ENCODE data around the gene NADK. TPM values are rescaled to one million over a fixed set of nuclear protein-coding genes. Genes with fewer than 3 reads are reported as not detected.

NADK gene
- total and polyA plus RNA-seq, 12 donors: 15.2 to 40.2 (median 22.6) TPM

- Histone ChIP-seq H3K9me3 (no peaks in the 10 kb centered on the region), H3K27me3 (no peaks in the 10 kb centered on the region), H3K4me1 (peaks cover 0 to 10% (median 7%) of the 10 kb centered on the region in 9 donors), H3K27ac (no peak overlapping the region), H3K4me3 (no peak overlapping the region), H3K36me3 (peaks cover 0 to 100% (median 28%) of the 10 kb centered on the region in 9 donors)
- DNase-seq: no peak
- 90 to 94% methylated on average over 10 of the region's 10 CpGs for WGBS, 2 donors
- intact Hi-C loops (cut with DNase I): loop anchor here in 1 of 10 donors (10.0 kb wide), 1 partner anchor 100 kb away; the partner anchor contains the start of gene GNB1
- TF ChIP-seq CTCF (IDR thresholded peaks at IDR 0.05): no peak
- no peak for ATAC-seq
Measured at GRCh38 chr1:1794999-1795398, 16.7 kb upstream of the NADK start.

GRCh38 chr1:1793481-1794244 lies 15.4 kb upstream of the NADK start:
- H3K36me3 ChIP-seq: peaks cover 0 to 100% (median 42%) of the 10 kb centered on the region in 9 donors
- WGBS, 2 donors: 90 to 93% methylated on average over 17 of the region's 17 CpGs
- H3K9me3 ChIP-seq: no peaks in the 10 kb centered on the region
- H3K4me3 ChIP-seq: no peak overlapping the region
- H3K27me3 ChIP-seq: no peaks in the 10 kb centered on the region
- no peak for TF ChIP-seq CTCF (IDR thresholded peaks at IDR 0.05)
- DNase-seq: no peak
- intact Hi-C loops (cut with DNase I): loop anchor here in 1 of 10 donors (10.0 kb wide), 1 partner anchor 101 kb away; the partner anchor contains the start of gene GNB1
- peaks cover under 1 to 8% (median 6%) of the 10 kb centered on the region in 9 donors for H3K4me1 ChIP-seq
- ATAC-seq: no peak
- H3K27ac ChIP-seq: no peak overlapping the region

GRCh38 chr1:1788646-1789431 lies 10.6 kb upstream of the NADK start:
- peak in 5 of 9 donors; percentile 19 to 39 (median 35) for TF ChIP-seq CTCF (IDR thresholded peaks at IDR 0.05)
- Histone ChIP-seq H3K4me1 (peaks cover 6 to 22% (median 16%) of the 10 kb centered on the region in 9 donors), H3K9me3 (no peaks in the 10 kb centered on the region), H3K36me3 (peaks cover 4 to 100% (median 55%) of the 10 kb centered on the region in 9 donors), H3K27ac (peak overlapping the region in 5 of 10 donors; percentile 19 to 67 (median 46)), H3K27me3 (no peaks in the 10 kb centered on the region), H3K4me3 (no peak overlapping the region)
- WGBS, 2 donors: 74 to 78% methylated on average over 25 of the region's 25 CpGs
- ATAC-seq (peak in 1 of 8 donors; percentile 17), DNase-seq (no peak)
- intact Hi-C loops (cut with DNase I): loop anchor here in 2 of 10 donors (5.0 to 10.0 kb wide), 2 partner anchors 98 to 116 kb away; no protein-coding TSS in a partner anchor

GRCh38 chr1:1788136-1788535 lies 9.9 kb upstream of the NADK start:
- no peaks in the 10 kb centered on the region for H3K9me3 ChIP-seq
- H3K27me3 ChIP-seq: no peaks in the 10 kb centered on the region
- intact Hi-C loops (cut with DNase I): loop anchor here in 2 of 10 donors (5.0 to 10.0 kb wide), 2 partner anchors 99 to 117 kb away; no protein-coding TSS in a partner anchor
- H3K4me1 ChIP-seq: peaks cover 10 to 29% (median 19%) of the 10 kb centered on the region in 9 donors
- peak overlapping the region in 5 of 10 donors; percentile 19 to 67 (median 46) for H3K27ac ChIP-seq
- H3K4me3 ChIP-seq: no peak overlapping the region
- 20 to 22% methylated on average over 7 of the region's 7 CpGs for WGBS, 2 donors
- no peak for TF ChIP-seq CTCF (IDR thresholded peaks at IDR 0.05)
- peak; percentile 55 to 78 (median 70) for ATAC-seq
- peak in 1 of 2 donors; percentile 41 for DNase-seq
- peaks cover 4 to 98% (median 55%) of the 10 kb centered on the region in 9 donors for H3K36me3 ChIP-seq
